HAP-1 (cell line): ENCODE data around the gene FDPS.

Experiments used
- DNase-seq, 2 experiments: peaks; one replicate each; pipeline ENCODE4 v3.0.0-alpha.2; 2016 to 2020; ENCODE audit warnings: low spot score in 2 of 2
- H3K27me3 ChIP-seq: fragments of 250-450 bp; sonication (Bioruptor Pico); 2 replicates; pipeline ENCODE4 v1.5.1; 2020; ENCODE audit warnings: low read depth, mild to moderate bottlenecking, moderate library complexity
- H3K36me3 ChIP-seq: fragments of 250-450 bp; sonication (Bioruptor Pico); replicated peaks from 2 replicates; pipeline ENCODE4 v1.5.1; 2020; ENCODE audit warnings: mild to moderate bottlenecking
- H3K4me1 ChIP-seq: fragments of 250-450 bp; sonication (Bioruptor Pico); 2 replicates; pipeline ENCODE4 v1.5.1; 2020; ENCODE audit warnings: mild to moderate bottlenecking
- H3K4me3 ChIP-seq: fragments of 250-450 bp; sonication (Bioruptor Pico); 2 replicates; pipeline ENCODE4 v1.5.1; 2020; ENCODE audit warnings: mild to moderate bottlenecking, moderate library complexity
- H3K9me3 ChIP-seq: fragments of 250-450 bp; sonication (Bioruptor Pico); 2 replicates; pipeline ENCODE4 v1.5.1; 2020; ENCODE audit warnings: mild to moderate bottlenecking, moderate library complexity
- in situ Hi-C: fragments of 300-500 bp; cut with MboI; formaldehyde crosslinking; loops from 3 replicates; pipeline ENCODE4 v1.14.3; 2020; ENCODE audit warnings: low sequenced_read_pairs, inconsistent platforms, mixed read lengths

FDPS gene

GRCh38 chr1:155294520-155295182 lies 14.0 kb upstream of the FDPS start:
- peaks cover 25% of the 10 kb centered on the region for H3K27me3 ChIP-seq

DNA sequence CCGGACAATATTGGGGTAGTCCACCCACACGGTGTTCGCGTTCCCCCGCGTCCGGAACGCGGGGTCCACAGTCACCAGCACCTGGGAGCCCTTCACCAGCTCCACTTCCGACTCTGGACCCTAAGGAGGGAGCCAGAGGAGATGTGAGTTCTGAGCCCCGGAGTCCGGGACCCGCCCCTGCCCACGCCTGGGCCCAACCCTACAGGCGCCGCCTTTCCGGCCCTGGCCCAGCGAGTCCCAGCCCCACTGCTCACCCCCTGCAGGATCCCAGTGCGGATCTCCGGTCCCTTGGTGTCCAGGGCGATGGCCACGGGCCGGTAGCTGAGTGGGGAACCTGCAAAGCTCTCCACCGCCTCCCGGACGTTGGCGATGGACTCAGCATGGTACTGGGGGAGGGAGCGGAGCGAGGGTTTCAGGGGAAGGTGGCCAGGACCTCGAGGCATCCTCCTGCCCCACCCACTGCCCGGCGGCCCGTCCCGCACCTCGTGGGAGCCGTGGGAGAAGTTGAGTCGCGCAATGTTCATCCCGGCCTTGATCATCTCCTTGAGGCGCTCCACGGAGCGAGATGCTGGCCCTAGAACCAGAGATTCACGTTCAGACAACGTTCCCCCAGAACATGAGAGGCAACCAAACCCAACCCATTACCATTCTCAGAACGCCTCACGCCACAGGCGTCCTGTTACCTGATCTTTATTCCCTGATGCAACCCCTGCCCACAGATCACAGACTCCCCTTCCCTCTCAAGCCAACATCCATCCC lies 13.3 kb upstream of the FDPS start:
- in situ Hi-C loops, result no loop called here
- Histone ChIP-seq H3K27me3 (peaks cover 25% of the 10 kb centered on the region), H3K4me1 (no peaks in the 10 kb centered on the region), H3K9me3 (no peaks in the 10 kb centered on the region), H3K36me3 (no peaks in the 10 kb centered on the region), H3K4me3 (no peak overlapping the region)
- DNase-seq, result no peak

More at GRCh38 chr1:155294520-155295182, 14.0 kb upstream of the FDPS start:
- in situ Hi-C loops, result no loop called here
- Histone ChIP-seq H3K4me1 (no peaks in the 10 kb centered on the region), H3K9me3 (no peaks in the 10 kb centered on the region), H3K4me3 (no peak overlapping the region), H3K36me3 (no peaks in the 10 kb centered on the region)
- no peak for DNase-seq

DNA sequence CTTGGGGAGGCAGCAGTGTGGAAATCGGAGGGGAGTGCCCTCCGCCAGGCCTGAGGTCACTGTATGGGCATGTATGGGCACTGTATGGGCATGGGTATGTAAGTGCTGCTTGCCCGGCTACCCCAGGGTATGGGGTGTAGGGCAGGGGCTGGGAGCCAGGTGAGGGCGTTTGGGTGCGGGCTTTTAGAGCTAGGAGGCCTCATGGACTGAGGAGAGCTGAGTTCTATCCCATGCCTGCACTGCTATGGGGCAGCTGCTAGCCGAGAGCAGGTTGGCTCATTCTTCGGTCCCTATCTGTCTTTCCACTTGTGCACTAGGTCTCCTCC lies 12.8 kb upstream of the FDPS start:
- no peak overlapping the region for H3K4me3 ChIP-seq
- H3K4me1 ChIP-seq, result no peaks in the 10 kb centered on the region
- in situ Hi-C loops, result no loop called here
- no peaks in the 10 kb centered on the region for H3K9me3 ChIP-seq
- DNase-seq, result no peak
- H3K27me3 ChIP-seq, result peaks cover 25% of the 10 kb centered on the region
- H3K36me3 ChIP-seq, result no peaks in the 10 kb centered on the region

GRCh38 chr1:155296661-155297060 lies 12.0 kb upstream of the FDPS start:
- peaks cover 25% of the 10 kb centered on the region for H3K27me3 ChIP-seq
- no peak for DNase-seq
- in situ Hi-C loops, result no loop called here
- H3K4me1 ChIP-seq, result no peaks in the 10 kb centered on the region
- no peaks in the 10 kb centered on the region for H3K36me3 ChIP-seq
- no peaks in the 10 kb centered on the region for H3K9me3 ChIP-seq
- H3K4me3 ChIP-seq, result no peak overlapping the region

DNA sequence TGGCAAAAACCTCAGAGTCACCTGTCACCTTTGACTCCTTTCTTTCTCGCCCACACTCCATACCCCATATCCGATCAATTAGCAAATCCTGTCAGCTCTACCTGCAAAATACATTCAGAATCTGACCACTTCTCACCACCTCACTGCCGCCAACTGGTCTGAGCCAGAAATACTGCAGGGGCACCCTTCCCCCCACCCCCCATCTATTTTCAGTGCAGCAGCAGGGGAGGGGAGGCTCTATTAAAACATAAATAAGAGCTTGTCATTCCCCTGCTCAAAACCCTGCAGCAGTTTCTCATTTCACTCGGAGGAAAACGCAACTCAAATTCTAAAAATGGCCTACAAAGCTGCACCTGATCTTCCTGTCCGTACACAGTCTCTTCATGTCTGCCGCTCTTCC lies 11.3 kb upstream of the FDPS start:
- Histone ChIP-seq H3K4me1 (no peaks in the 10 kb centered on the region), H3K9me3 (no peaks in the 10 kb centered on the region), H3K27me3 (peaks cover 25% of the 10 kb centered on the region), H3K36me3 (no peaks in the 10 kb centered on the region), H3K4me3 (no peak overlapping the region)
- in situ Hi-C loops, result no loop called here
- no peak for DNase-seq

DNA sequence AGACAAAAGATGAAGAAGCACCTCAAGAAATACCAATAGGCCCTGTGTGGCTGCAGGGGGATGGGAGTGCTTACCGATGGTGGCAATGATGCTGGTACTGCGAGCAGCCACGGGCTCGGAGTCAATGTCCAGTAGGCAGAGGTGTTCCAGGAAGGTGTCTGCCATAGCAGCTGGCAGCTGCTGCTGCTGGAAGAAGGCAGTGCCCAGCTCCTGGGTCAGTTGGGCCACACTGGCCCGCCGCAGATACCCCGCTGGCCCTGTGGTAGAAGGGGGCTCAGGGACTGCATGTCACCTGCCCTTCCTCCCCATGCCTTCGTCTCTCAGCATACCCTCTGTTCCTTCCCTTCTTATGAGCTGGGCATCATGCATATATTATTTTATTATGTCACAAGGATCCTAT lies 8.6 kb upstream of the FDPS start:
- in situ Hi-C loops, result no loop called here
- no peak for DNase-seq
- Histone ChIP-seq H3K4me3 (no peak overlapping the region), H3K4me1 (no peaks in the 10 kb centered on the region), H3K36me3 (no peaks in the 10 kb centered on the region), H3K27me3 (peaks cover 8% of the 10 kb centered on the region), H3K9me3 (no peaks in the 10 kb centered on the region)

DNA sequence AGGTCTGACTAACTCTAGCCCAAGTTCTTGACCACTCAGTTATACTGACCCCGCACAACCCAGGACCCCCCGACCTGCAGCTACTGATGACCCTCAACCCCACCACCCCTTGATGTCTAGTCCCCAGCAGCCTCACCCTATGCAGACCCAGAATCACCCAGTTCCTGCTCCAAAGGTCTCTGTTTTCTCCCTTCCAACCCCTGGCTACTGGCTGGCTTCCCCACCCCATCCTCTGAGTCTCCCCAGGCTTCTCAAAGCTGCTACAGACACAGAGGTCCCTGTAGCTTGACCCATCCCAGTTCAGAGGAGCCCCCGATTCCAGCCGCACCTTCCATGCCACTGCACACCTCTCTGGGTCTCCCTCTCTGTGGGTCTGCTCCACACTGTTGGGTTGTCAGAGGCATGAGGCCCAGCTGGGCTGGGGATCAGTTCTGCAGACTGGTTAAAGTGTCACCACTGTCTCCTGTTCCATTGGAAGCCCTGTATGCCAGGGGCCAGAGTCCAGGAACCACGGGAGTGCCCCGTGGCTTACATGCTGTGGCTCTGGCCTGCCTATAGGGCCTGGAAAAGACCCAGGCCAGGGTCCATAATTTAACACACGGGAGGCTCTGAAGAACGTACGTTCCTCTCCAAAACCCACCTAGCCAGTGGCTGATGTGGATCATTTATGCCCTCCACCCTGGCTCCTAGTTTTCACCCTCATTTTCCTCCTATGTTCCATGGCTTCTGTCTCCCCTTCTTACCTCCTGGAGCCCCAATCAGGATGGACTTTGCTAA lies 7.9 kb upstream of the FDPS start:
- Histone ChIP-seq H3K36me3 (no peaks in the 10 kb centered on the region), H3K9me3 (no peaks in the 10 kb centered on the region), H3K4me3 (no peak overlapping the region), H3K27me3 (peaks cover 1% of the 10 kb centered on the region; the same call in 1 of the 2 replicates), H3K4me1 (no peaks in the 10 kb centered on the region)
- DNase-seq, result no peak
- in situ Hi-C loops, result no loop called here

DNA sequence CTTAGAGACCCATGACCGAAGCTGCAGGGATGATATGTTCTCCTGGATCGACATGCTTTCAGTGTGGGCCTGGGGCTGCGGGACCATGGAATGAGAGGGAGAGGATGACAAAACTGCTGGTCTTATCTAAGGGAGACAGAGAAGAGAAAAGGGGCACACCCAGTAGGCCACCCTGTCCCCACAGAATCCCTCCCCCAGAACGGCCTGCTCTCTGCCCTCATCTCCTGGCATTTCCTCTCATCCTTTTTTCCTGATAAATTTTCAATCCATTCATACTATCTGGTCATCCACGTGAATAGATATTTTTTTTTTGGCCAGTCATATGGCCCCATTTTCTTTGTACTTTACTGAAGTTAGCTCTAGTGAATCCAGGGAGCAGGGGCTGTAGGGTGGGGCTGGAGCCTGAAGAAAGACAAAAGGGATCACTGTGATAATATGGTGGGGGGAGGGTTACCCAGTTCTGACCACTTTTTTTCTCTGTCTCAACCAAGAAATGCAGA lies 7.3 kb upstream of the FDPS start, which contains the start of gene PKLR:
TSS of gene PKLR (minus strand) at position 97 of the 500 bp plus-strand sequence. CDS start at position 54, 43 bp downstream.
- in situ Hi-C loops, result no loop called here
- H3K9me3 ChIP-seq, result no peaks in the 10 kb centered on the region
- H3K4me1 ChIP-seq, result no peaks in the 10 kb centered on the region
- H3K36me3 ChIP-seq, result no peaks in the 10 kb centered on the region
- H3K27me3 ChIP-seq, result no peaks in the 10 kb centered on the region
- no peak for DNase-seq
- no peak within 1 kb of the TSS for H3K4me3 ChIP-seq

DNA sequence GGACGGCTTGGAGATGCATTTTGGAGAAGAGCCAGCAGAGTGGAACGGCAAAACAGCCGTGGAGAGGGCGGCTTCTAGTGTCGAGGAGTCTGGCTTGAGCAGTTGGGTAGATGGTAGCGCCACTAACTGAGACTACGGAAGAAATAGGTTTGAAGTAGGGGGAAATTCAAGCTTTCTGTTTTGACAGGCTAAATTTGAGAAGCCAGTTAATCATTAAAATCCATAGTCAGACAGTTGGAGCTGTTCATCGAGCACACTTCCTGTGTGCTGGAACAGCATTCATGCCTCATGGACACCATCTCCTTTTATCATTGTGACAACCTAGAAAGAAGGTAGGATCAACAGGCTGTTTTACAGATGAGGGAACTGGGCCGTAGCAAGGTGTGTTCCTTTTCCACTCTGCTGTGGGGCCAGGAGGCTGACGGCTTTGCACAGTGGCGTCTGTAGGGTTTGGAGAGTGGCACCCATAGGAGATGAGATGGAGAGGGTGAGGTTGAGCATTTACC lies 4.1 kb upstream of the FDPS start:
- Histone ChIP-seq H3K36me3 (peaks cover under 1% of the 10 kb centered on the region), H3K27me3 (no peaks in the 10 kb centered on the region), H3K4me3 (no peak overlapping the region), H3K4me1 (no peaks in the 10 kb centered on the region), H3K9me3 (no peaks in the 10 kb centered on the region)
- in situ Hi-C loops, result loop anchor here (5.0 kb wide), 1 partner anchor 32 kb away; the partner anchor contains the start of gene CLK2
- DNase-seq, result no peak

- Histone ChIP-seq H3K4me3 (no peak overlapping the region), H3K9me3 (no peaks in the 10 kb centered on the region), H3K36me3 (peaks cover 13% of the 10 kb centered on the region), H3K4me1 (0 out of 2 replicates have a peak, but pooled peaks cover 7% of the 10 kb centered on the region), H3K27me3 (no peaks in the 10 kb centered on the region)
- in situ Hi-C loops, result loop anchor here (5.0 kb wide), 1 partner anchor 34 kb away; the partner anchor contains the start of gene CLK2
- no peak for DNase-seq
Measured at GRCh38 chr1:155305881-155306391, 2.7 kb upstream of the FDPS start.

- no peaks in the 10 kb centered on the region for H3K27me3 ChIP-seq
- peak; percentile 45 to 56 for DNase-seq
- H3K36me3 ChIP-seq, result peaks cover 27% of the 10 kb centered on the region
- no peak overlapping the region for H3K4me3 ChIP-seq
- H3K9me3 ChIP-seq, result no peaks in the 10 kb centered on the region
- in situ Hi-C loops, result loop anchor here (5.0 kb wide), 1 partner anchor 35 kb away; the partner anchor contains the start of gene CLK2
- 0 out of 2 replicates have a peak, but pooled peaks cover 7% of the 10 kb centered on the region for H3K4me1 ChIP-seq
Measured at GRCh38 chr1:155307247-155307740, 1.4 kb upstream of the FDPS start.

GRCh38 chr1:155309423-155310021 lies 856 bp downstream of the FDPS start:
- DNase-seq, result peak; percentile 37 to 54
- Histone ChIP-seq H3K4me1 (0 out of 2 replicates have a peak, but pooled peaks cover 7% of the 10 kb centered on the region), H3K9me3 (no peaks in the 10 kb centered on the region), H3K36me3 (peaks cover 46% of the 10 kb centered on the region), H3K27me3 (no peaks in the 10 kb centered on the region), H3K4me3 (peak overlapping the region; percentile 89)
- in situ Hi-C loops, result loop anchor here (5.0 kb wide), 1 partner anchor 37 kb away; the partner anchor contains the start of gene CLK2

DNA sequence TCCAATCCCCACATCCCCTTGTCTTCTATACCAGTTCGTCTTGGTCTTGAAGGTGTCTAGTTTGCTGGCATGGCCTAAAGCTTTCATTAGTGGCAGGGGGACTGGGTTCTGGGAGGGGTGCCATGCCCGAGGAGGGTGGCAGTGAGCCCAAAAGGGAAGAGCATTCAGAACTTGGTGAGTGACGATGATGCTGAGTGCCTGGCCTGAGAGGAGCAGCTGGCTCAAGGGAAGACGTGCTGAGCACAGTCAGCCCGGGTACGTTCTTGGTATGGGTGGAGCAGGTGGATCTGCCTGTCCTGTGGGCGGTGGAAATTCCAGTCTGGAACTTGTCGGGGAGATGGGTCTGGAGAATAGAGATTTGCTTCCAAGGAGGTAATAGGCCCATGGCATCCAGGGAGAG lies 4.6 kb downstream of the FDPS start:
- Histone ChIP-seq H3K4me1 (0 out of 2 replicates have a peak, but pooled peaks cover 7% of the 10 kb centered on the region), H3K4me3 (no peak overlapping the region), H3K27me3 (no peaks in the 10 kb centered on the region), H3K36me3 (peaks cover 67% of the 10 kb centered on the region), H3K9me3 (no peaks in the 10 kb centered on the region)
- in situ Hi-C loops, result no loop called here
- no peak for DNase-seq
